Measurements from ENCODE around the gene CCDC92B. TPM values are rescaled to one million over a fixed set of nuclear protein-coding genes. Genes with fewer than 3 reads are reported as not detected.

CCDC92B gene
- total and polyA plus RNA-seq, 9 of the 15 experiments (the other 6 are each of a cell fraction or from before 2014, with no cell fraction given): not detected

DNA sequence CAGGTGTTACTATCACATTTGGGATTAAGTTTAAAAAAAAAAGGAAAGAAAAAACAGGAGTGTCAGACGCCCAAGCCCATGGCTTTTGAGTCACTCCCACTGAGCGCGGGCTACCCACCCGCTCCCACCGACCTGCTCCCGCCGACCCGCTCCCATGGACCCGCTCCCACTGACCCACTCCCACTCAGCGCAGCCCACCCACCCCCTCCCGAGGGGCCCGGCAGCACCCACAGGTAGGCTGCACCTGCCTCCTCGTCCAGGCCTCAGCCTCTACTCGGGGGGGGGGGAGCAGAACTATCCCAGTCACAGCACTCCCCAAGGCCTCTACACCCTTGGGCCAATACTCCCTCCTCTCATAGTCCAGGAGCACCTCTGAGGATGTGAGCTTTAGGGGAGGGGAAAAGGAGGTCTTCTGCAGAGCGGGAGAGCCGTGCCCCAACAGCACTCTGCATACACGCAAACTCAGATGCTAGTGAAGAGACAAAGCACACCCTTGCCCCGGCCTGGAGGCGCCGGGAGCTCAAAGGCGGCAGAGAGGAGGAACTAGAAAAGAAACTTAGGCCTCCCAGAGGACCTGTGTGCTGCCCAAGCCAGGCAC lies 40.8 kb downstream of the CCDC92B start:
- peak overlapping the region; percentile 70; the same call in 1 of the 2 replicates for H3K4me3 ChIP-seq
- BruUV-seq (replicated peaks): no TSS peak
- peaks cover 54% of the 10 kb centered on the region; the same call in 1 of the 3 replicates for H3K36me3 ChIP-seq (ENCODE audit: control insufficient read depth, insufficient read depth, low read length)
- WGBS (ENCODE audit: insufficient coverage, low coverage, missing lambda C conversion rate): 59% methylated on average over 4 of the region's 21 CpGs
- H3K4me2 ChIP-seq (ENCODE audit: insufficient read depth, low read length): peak overlapping the region; percentile 96
- TF ChIP-seq, protein P1, sequence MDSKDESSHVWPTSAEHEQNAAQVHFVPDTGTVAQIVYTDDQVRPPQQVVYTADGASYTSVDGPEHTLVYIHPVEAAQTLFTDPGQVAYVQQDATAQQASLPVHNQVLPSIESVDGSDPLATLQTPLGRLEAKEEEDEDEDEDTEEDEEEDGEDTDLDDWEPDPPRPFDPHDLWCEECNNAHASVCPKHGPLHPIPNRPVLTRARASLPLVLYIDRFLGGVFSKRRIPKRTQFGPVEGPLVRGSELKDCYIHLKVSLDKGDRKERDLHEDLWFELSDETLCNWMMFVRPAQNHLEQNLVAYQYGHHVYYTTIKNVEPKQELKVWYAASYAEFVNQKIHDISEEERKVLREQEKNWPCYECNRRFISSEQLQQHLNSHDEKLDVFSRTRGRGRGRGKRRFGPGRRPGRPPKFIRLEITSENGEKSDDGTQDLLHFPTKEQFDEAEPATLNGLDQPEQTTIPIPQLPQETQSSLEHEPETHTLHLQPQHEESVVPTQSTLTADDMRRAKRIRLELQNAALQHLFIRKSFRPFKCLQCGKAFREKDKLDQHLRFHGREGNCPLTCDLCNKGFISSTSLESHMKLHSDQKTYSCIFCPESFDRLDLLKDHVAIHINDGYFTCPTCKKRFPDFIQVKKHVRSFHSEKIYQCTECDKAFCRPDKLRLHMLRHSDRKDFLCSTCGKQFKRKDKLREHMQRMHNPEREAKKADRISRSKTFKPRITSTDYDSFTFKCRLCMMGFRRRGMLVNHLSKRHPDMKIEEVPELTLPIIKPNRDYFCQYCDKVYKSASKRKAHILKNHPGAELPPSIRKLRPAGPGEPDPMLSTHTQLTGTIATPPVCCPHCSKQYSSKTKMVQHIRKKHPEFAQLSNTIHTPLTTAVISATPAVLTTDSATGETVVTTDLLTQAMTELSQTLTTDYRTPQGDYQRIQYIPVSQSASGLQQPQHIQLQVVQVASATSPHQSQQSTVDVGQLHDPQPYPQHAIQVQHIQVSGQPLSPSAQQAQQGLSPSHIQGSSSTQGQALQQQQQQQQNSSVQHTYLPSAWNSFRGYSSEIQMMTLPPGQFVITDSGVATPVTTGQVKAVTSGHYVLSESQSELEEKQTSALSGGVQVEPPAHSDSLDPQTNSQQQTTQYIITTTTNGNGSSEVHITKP (IDR thresholded peaks at IDR 0.05; ENCODE audit: partially characterized antibody): no peak
- no peak for TF ChIP-seq GATAD2B (IDR thresholded peaks at IDR 0.05; ENCODE audit: borderline replicate concordance)
- TF ChIP-seq, protein P2, sequence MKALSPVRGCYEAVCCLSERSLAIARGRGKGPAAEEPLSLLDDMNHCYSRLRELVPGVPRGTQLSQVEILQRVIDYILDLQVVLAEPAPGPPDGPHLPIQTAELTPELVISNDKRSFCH (CRISPR knock-in tag; IDR thresholded peaks at IDR 0.05): no peak
- TF ChIP-seq, protein P2 (tag; IDR thresholded peaks at IDR 0.05): no peak
- no peak for TF ChIP-seq RBM17 (IDR thresholded peaks at IDR 0.05; ENCODE audit: borderline replicate concordance, low read depth, low read length)
- TF ChIP-seq HLTF (IDR thresholded peaks at IDR 0.05): no peak
- no peak for TF ChIP-seq ZC3H8 (IDR thresholded peaks at IDR 0.05)
- TF ChIP-seq, protein P3, sequence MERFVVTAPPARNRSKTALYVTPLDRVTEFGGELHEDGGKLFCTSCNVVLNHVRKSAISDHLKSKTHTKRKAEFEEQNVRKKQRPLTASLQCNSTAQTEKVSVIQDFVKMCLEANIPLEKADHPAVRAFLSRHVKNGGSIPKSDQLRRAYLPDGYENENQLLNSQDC (CRISPR knock-in tag; IDR thresholded peaks at IDR 0.05): no peak
- no peak for ATAC-seq
- H3K9me1 ChIP-seq (ENCODE audit: control insufficient read depth, insufficient read depth, low read length): peaks cover 5% of the 10 kb centered on the region
- no peak overlapping the region for H3K27ac ChIP-seq (ENCODE audit: extremely low read depth, low read depth, low read length)
- FAIRE-seq: no peak
- in situ Hi-C loops (cut with MboI): no loop called here
- ChIA-PET POLR2A (interaction anchor here (1.5 kb wide), 1 partner anchor 12 kb away, joined by 4 read pairs; no protein-coding TSS in a partner anchor), CTCF (ENCODE audit: low intra/inter-chr PET ratio) (no interaction called here)
- no peaks in the 10 kb centered on the region for H3K9me3 ChIP-seq (replicated peaks; ENCODE audit: control insufficient read depth, insufficient read depth, low read depth, low read length)
- H4K20me1 ChIP-seq (replicated peaks; ENCODE audit: control insufficient read depth, insufficient read depth, low read length): peaks cover 20% of the 10 kb centered on the region
- H3K27me3 ChIP-seq (ENCODE audit: control insufficient read depth in 2 of 2, insufficient read depth in 2 of 2, low read length in 2 of 2): no peaks in the 10 kb centered on the region
- peaks cover 16 to 58% of the 10 kb centered on the region in 2 experiments; a peak in 4 of 5 replicates for H3K4me1 ChIP-seq (replicated peaks in 1 of 2; ENCODE audit: control insufficient read depth in 2 of 2, insufficient read depth in 2 of 2, low read length in 2 of 2)
- peaks cover 85% of the 10 kb centered on the region for H3K79me2 ChIP-seq (ENCODE audit: control insufficient read depth, insufficient read depth, low read length)
- peak overlapping the region in 1 of 2 experiments; percentile 99; a peak in 3 of 4 replicates for H3K9ac ChIP-seq (ENCODE audit: insufficient read depth in 1 of 2, low read depth in 2 of 2, low read length in 2 of 2)
- DNase-seq (ENCODE audit: extremely low read depth in 1 of 4, low spot score in 3 of 4): no peak
- H2AFZ ChIP-seq (ENCODE audit: low read depth, low read length): no peak overlapping the region
- intact Hi-C loops (cut with micrococcal nuclease): no loop called here
